ENCODE results near the gene CEND1.

- TF ChIP-seq CTCF (conservative IDR thresholded peaks at IDR 0.05 in 1 of 2, IDR thresholded peaks at IDR 0.05 in 1 of 2; ENCODE audit: extremely low read depth in 1 of 2, insufficient read depth in 1 of 2, low read depth in 1 of 2, low read length in 2 of 2) (no peak), EZH2 (IDR thresholded peaks at IDR 0.05; ENCODE audit: borderline replicate concordance, low read length) (no peak)
These were observed 44.0 kb upstream of the CEND1 start for GRCh38 chr11:833849-834311.
